ENCODE measurements around the gene FAM20B.

- TF ChIP-seq CTCF (IDR thresholded peaks at IDR 0.05) (no peak), EZH2 (IDR thresholded peaks at IDR 0.05; ENCODE audit: borderline replicate concordance, insufficient read depth, low read depth, low read length, poor library complexity, severe bottlenecking) (no peak)
These were observed 69.7 kb downstream of the FAM20B start for GRCh38 chr1:179095377-179095776.

All from B cell (primary cell).